Ishikawa (cell line): Measurements from ENCODE around the gene TYMP.

Experiments used
- CEBPB ChIP-seq: IDR thresholded peaks from 2 replicates; pipeline ENCODE4 v1.6.1; 2012
- CREB1 ChIP-seq: IDR thresholded peaks from 2 replicates; pipeline ENCODE4 v1.6.1; 2012; ENCODE audit warnings: low read depth
- EGR1 ChIP-seq: IDR thresholded peaks from 2 replicates; pipeline ENCODE4 v1.6.1; 2012
- EP300 ChIP-seq: IDR thresholded peaks from 2 replicates; pipeline ENCODE4 v1.6.1; 2012; ENCODE audit warnings: borderline replicate concordance
- FOXM1 ChIP-seq: IDR thresholded peaks from 2 replicates; pipeline ENCODE4 v1.6.1; 2012; ENCODE audit warnings: low read depth, borderline replicate concordance
- NFIC ChIP-seq: IDR thresholded peaks from 2 replicates; pipeline ENCODE4 v1.6.1; 2012
- RAD21 ChIP-seq: IDR thresholded peaks from 2 replicates; pipeline ENCODE4 v1.6.1; 2012; ENCODE audit warnings: low read depth
- TAF1 ChIP-seq: IDR thresholded peaks from 2 replicates; pipeline ENCODE4 v1.6.1; 2012; ENCODE audit warnings: low read depth, mild to moderate bottlenecking
- TCF12 ChIP-seq: IDR thresholded peaks from 2 replicates; pipeline ENCODE4 v1.6.1; 2012; ENCODE audit warnings: low read depth
- TEAD4 ChIP-seq: IDR thresholded peaks from 2 replicates; pipeline ENCODE4 v1.6.1; 2012
- YY1 ChIP-seq: IDR thresholded peaks from 2 replicates; pipeline ENCODE4 v1.6.1; 2012; ENCODE audit warnings: low read depth
- ZBTB7A ChIP-seq: IDR thresholded peaks from 2 replicates; pipeline ENCODE4 v1.6.1; 2012; ENCODE audit warnings: low read depth
- TF ChIP-seq, protein P1 (sequence below): IDR thresholded peaks from 2 replicates; pipeline ENCODE4 v1.6.1; 2012
- TF ChIP-seq, protein P2 (sequence below): IDR thresholded peaks from 2 replicates; pipeline ENCODE4 v1.6.1; 2012; ENCODE audit warnings: low read depth, mild to moderate bottlenecking
- TF ChIP-seq, protein P3 (sequence below): IDR thresholded peaks from 2 replicates; pipeline ENCODE4 v1.6.1; 2012

Gene TYMP

DNA sequence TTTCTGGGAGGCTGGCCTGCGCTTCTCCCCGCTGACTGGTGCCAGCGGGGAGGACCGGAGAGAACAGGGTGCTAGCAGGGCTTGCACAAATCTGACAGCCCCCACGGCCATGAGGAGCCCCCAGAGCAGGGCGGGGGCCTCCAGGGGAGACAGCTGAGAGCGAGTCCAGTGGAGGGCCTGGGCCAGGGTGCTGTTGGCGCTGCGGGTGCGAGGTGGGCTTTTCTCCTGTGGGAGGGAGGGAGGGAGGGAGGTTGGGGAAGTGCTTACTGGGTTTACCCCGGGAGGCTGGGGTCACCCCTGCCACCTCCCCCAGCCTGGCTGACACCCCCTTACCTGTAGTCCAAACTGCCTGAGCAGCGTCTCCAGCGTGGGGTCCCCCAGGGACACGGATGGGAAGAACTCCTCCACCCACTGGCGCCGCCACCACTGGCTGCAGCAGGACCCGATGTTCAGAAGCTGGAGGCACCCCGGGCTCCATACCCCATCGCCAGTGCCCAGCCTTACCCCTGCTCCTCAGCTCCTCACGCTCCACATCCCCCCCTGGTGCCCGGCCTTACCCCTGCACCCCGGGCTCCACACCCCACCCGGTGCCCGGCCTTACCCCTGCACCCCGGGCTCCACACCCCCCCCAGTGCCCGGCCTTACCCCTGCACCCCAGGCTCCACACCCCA, 26.2 kb downstream of the TYMP start:
- TF ChIP-seq ZBTB7A (no peak), TCF12 (no peak), YY1 (no peak), CREB1 (no peak), TEAD4 (no peak), FOXM1 (no peak), EP300 (no peak), EGR1 (no peak), NFIC (no peak), CEBPB (no peak), TAF1 (no peak), RAD21 (no peak)
- TF ChIP-seq, protein P1, sequence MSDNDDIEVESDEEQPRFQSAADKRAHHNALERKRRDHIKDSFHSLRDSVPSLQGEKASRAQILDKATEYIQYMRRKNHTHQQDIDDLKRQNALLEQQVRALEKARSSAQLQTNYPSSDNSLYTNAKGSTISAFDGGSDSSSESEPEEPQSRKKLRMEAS, result no peak
- TF ChIP-seq, protein P2, sequence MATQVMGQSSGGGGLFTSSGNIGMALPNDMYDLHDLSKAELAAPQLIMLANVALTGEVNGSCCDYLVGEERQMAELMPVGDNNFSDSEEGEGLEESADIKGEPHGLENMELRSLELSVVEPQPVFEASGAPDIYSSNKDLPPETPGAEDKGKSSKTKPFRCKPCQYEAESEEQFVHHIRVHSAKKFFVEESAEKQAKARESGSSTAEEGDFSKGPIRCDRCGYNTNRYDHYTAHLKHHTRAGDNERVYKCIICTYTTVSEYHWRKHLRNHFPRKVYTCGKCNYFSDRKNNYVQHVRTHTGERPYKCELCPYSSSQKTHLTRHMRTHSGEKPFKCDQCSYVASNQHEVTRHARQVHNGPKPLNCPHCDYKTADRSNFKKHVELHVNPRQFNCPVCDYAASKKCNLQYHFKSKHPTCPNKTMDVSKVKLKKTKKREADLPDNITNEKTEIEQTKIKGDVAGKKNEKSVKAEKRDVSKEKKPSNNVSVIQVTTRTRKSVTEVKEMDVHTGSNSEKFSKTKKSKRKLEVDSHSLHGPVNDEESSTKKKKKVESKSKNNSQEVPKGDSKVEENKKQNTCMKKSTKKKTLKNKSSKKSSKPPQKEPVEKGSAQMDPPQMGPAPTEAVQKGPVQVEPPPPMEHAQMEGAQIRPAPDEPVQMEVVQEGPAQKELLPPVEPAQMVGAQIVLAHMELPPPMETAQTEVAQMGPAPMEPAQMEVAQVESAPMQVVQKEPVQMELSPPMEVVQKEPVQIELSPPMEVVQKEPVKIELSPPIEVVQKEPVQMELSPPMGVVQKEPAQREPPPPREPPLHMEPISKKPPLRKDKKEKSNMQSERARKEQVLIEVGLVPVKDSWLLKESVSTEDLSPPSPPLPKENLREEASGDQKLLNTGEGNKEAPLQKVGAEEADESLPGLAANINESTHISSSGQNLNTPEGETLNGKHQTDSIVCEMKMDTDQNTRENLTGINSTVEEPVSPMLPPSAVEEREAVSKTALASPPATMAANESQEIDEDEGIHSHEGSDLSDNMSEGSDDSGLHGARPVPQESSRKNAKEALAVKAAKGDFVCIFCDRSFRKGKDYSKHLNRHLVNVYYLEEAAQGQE, result no peak

DNA sequence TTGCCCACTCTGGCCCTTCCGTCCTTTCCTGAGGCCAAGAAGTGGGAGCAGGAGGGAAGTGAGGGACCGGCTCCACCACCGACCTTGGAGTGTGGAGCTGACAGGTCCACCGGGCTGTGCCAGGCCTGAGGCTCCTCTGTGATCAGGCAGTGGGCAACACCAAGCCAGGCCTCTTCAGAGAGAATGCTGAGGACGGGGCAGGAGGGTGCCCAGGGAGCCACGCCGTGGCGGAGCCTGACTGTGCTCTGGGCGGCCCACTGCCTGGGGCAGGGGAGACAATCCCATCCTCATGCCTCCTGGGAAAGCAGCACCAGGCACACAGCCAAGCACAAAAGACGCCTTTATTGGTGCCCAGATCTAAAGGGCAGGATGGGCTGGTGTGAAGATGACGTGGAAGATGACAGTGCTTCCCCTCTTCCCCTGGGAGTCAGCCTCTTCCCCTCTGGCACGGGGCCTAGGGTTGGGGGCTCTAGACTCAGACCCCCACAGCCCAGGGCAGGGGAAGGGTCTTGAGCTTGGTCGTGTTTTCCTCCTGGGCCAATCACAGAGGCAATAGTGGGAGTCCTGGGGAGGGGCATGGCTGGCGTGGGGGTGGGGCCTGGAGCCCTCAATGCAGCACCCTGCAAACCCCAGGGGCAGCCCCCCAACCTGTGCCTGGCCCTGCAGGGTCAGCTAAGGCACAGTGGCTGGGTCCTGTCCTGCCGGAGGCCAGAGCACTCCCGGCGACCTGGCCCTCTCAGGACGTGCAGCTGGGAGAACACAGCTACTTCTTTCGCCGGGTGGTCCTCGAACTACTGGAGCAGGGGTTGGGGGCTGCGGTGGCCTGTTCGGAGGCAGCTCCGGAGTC, 27.0 kb downstream of the TYMP start:
- TF ChIP-seq FOXM1, result no peak
- TF ChIP-seq, protein P3, sequence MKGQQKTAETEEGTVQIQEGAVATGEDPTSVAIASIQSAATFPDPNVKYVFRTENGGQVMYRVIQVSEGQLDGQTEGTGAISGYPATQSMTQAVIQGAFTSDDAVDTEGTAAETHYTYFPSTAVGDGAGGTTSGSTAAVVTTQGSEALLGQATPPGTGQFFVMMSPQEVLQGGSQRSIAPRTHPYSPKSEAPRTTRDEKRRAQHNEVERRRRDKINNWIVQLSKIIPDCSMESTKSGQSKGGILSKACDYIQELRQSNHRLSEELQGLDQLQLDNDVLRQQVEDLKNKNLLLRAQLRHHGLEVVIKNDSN, result no peak
- TF ChIP-seq YY1, result no peak
- no peak for TF ChIP-seq RAD21
- TF ChIP-seq CREB1, result no peak
- TF ChIP-seq TCF12, result no peak
- TF ChIP-seq TEAD4, result no peak
- TF ChIP-seq, protein P1, result no peak
- TF ChIP-seq ZBTB7A, result no peak
- TF ChIP-seq NFIC, result no peak
- no peak for TF ChIP-seq TAF1
- TF ChIP-seq CEBPB, result no peak
- TF ChIP-seq EGR1, result no peak
- TF ChIP-seq EP300, result no peak
- TF ChIP-seq, protein P2, result no peak

DNA sequence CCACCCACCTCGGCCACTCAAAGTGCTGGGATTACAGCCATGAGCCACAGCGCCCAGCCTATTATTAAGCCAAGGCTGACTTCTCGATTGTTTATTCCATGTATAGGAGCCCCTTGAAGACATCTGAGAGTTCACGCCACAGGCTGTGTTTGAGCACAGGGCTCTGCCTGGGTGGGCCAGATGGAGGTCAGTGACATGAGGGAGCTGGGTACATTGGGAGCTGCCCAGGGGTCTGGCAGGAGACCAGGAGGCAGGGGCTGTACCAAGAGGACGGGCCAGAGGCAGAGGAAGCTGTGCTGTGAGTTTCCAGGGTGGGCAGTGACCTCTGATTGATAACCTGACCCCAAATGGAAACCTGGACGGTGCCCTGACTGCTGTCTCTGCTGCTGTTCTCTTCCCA, 27.7 kb downstream of the TYMP start:
- TF ChIP-seq FOXM1 (no peak), TAF1 (no peak), EGR1 (no peak), RAD21 (no peak), TEAD4 (no peak), CEBPB (no peak), NFIC (no peak), TCF12 (no peak), ZBTB7A (no peak)
- TF ChIP-seq, protein P3, result no peak
- TF ChIP-seq, protein P1, result no peak
- TF ChIP-seq, protein P2, result no peak

DNA sequence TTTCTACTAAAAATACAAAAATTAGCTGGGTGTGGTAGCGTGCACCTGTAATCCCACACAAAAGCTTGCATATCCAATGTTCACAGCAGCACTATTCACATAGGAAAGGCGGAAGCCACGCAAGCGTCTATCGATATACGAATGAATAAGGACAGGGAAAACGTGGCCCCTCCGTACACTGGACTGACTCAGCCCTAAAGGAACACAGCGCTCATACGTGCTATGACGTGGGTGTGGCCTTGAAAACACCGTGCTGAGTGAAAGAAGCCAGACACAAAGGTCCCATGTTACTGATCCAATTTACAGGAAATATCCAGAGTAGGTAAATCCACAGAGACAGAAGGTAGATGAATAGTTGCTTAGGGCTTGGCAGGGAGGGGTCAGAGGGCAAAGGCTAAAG, 29.4 kb downstream of the TYMP start:
- TF ChIP-seq ZBTB7A (no peak), YY1 (no peak), FOXM1 (no peak), TAF1 (no peak), NFIC (no peak), TEAD4 (no peak), CEBPB (no peak), CREB1 (no peak), TCF12 (no peak), EP300 (no peak), RAD21 (no peak), EGR1 (no peak)
- TF ChIP-seq, protein P1, result no peak
- TF ChIP-seq, protein P3, result no peak
- TF ChIP-seq, protein P2, result no peak
